Activated naive CD4-positive, alpha-beta T cell treated with anti-CD3 and anti-CD28 coated beads, Interleukin-2, amount 50 U/mL, for 16 hours (primary cell): ENCODE results near the gene FBH1.

Experiments
- DNase-seq: peaks from one replicate; pipeline ENCODE4 v3.0.0-alpha.2; 2020

Gene FBH1

DNA sequence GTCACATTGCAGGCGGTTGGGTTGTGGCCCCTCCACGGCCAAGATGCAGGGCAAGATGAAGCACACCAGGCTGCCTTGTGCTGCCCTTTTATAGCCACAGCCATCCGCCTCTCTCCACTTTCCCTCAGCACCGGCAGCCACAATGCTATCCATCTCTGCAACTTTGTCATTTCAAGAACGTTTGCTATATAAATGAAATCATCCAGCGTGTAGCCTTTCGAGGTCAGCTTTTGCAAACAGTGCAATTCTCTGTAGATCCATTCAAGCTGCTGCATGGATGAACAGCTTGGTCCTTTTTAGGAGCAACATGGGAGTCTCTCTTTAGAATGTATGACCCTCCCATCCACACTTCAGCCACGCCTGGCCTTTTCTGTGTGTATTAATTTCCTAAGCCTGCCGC lies 93.7 kb downstream of the FBH1 start:
- DNase-seq: no peak

- no peak for DNase-seq
Measured at GRCh38 chr10:5985029-5985428, 95.0 kb downstream of the FBH1 start.
